H1 (cell line): ENCODE data around the gene MBP. TPM values are rescaled to one million over a fixed set of nuclear protein-coding genes. Genes with fewer than 3 reads are reported as not detected.

Experiments used
- CTCF ChIA-PET: fragments of 300-600 bp; sonication (Branson Sonifier 250); formaldehyde crosslinking; loops from one replicate; lab custom pipeline; 2021; ENCODE audit not compliant: partially characterized antibody; lab: Charles Lee
- POLR2A ChIA-PET: fragments of 300-600 bp; sonication (Branson Sonifier 250); formaldehyde crosslinking; loops from one replicate; lab custom pipeline; 2021; ENCODE audit warnings: inconsistent platforms; ENCODE audit not compliant: partially characterized antibody; lab: Charles Lee
- DNase-seq, 2 experiments: peaks; one replicate each; pipeline versions ENCODE4 v3.0.0 to v3.0.0-alpha.2; 2010 to 2022; ENCODE audit warnings: low spot score in 2 of 2, low read depth in 1 of 2, mixed read lengths in 1 of 2
- FAIRE-seq: peaks from 2 replicates; lab custom pipeline; 2011; peaks lifted over from hg19 to GRCh38; lab: Jason Lieb, UNC
- H2AFZ ChIP-seq: 2 replicates; pipeline ENCODE4 v1.8.1; 2012; ENCODE audit warnings: low read length, inconsistent platforms
- H2AK5ac ChIP-seq: 2 replicates; pipeline ENCODE4 v1.6.1; 2013; ENCODE audit warnings: low read depth, low read length
- H2BK120ac ChIP-seq: replicated peaks from 2 replicates; pipeline ENCODE3; 2013; ENCODE audit warnings: low read depth, low read length, inconsistent platforms
- H2BK12ac ChIP-seq: 2 replicates; pipeline ENCODE4 v1.6.1; 2013; ENCODE audit warnings: low read depth, low read length
- H2BK15ac ChIP-seq: 2 replicates; pipeline ENCODE4 v1.6.1; 2013; ENCODE audit warnings: low read length
- H2BK20ac ChIP-seq: 2 replicates; pipeline ENCODE4 v1.6.1; 2013; ENCODE audit warnings: low read length
- H2BK5ac ChIP-seq: 2 replicates; pipeline ENCODE4 v1.6.1; 2013; ENCODE audit warnings: low read depth, low read length
- H3K14ac ChIP-seq: 2 replicates; pipeline ENCODE4 v1.6.1; 2013; ENCODE audit warnings: inconsistent platforms; ENCODE audit not compliant: insufficient read length
- H3K18ac ChIP-seq: 2 replicates; pipeline ENCODE4 v1.6.1; 2013; ENCODE audit warnings: low read length; ENCODE audit errors: extremely low read depth
- H3K23ac ChIP-seq: 2 replicates; pipeline ENCODE4 v1.6.1; 2013; ENCODE audit warnings: inconsistent platforms; ENCODE audit not compliant: insufficient read length
- H3K23me2 ChIP-seq: 2 replicates; pipeline ENCODE4 v1.6.1; 2013; ENCODE audit warnings: low read depth, low read length
- H3K27ac ChIP-seq: 2 replicates; pipeline ENCODE4 v1.6.1; 2011; ENCODE audit warnings: low read depth, low read length, inconsistent platforms
- H3K27me3 ChIP-seq, 4 experiments: replicated peaks in 1 of 4; 1 replicate in 1 of 4; 2 replicates in 3 of 4; pipeline versions ENCODE4 v1.6.1 to v1.8.1; 2011 to 2013; ENCODE audit warnings: low read length in 3 of 4, mild to moderate bottlenecking in 3 of 4, inconsistent platforms in 2 of 4, mixed read lengths in 2 of 4, moderate library complexity in 1 of 4; ENCODE audit not compliant: control insufficient read depth in 3 of 4, insufficient read depth in 3 of 4; ENCODE audit errors: extremely low read depth in 1 of 4
- H3K36me3 ChIP-seq, 4 experiments: 2 replicates each; pipeline versions ENCODE4 v1.6.1 to v1.8.1; 2011 to 2013; ENCODE audit warnings: mild to moderate bottlenecking in 4 of 4, low read length in 3 of 4, moderate library complexity in 2 of 4, control low read depth in 1 of 4, inconsistent platforms in 1 of 4; ENCODE audit not compliant: insufficient read depth in 4 of 4, control insufficient read depth in 2 of 4
- H3K4ac ChIP-seq: replicated peaks from 2 replicates; pipeline ENCODE3; 2013; ENCODE audit warnings: low read length, low read depth, mixed read lengths, inconsistent platforms; ENCODE audit not compliant: insufficient read length
- H3K4me1 ChIP-seq, 4 experiments: replicated peaks in 1 of 4; 1 replicate in 1 of 4; 2 replicates in 3 of 4; pipeline versions ENCODE4 v1.6.1 to v1.8.1; 2011 to 2013; ENCODE audit warnings: low read length in 3 of 4, inconsistent platforms in 2 of 4, mixed read lengths in 1 of 4; ENCODE audit not compliant: insufficient read depth in 4 of 4, control insufficient read depth in 3 of 4
- H3K4me2 ChIP-seq, 2 experiments: 2 replicates each; pipeline versions ENCODE4 v1.6.1 to v1.8.1; 2011 to 2013; ENCODE audit warnings: low read depth in 2 of 2, low read length in 2 of 2, control low read depth in 1 of 2, inconsistent platforms in 1 of 2, mild to moderate bottlenecking in 1 of 2; ENCODE audit not compliant: insufficient read depth in 1 of 2
- H3K4me3 ChIP-seq, 4 experiments: fragments of 200-600, 300-600 bp in 1 of 4; sonication (generic), shearing (Covaris generic), sonication (Bioruptor Twin) in 1 of 4; 2 replicates each; pipeline versions ENCODE4 v1.5.1 to v1.8.1; 2011 to 2016; ENCODE audit warnings: low read length in 4 of 4, low read depth in 3 of 4, control low read depth in 2 of 4, inconsistent platforms in 2 of 4, mild to moderate bottlenecking in 2 of 4, mixed read lengths in 1 of 4, moderate library complexity in 1 of 4; ENCODE audit not compliant: insufficient read depth in 2 of 4; ENCODE audit errors: extremely low read depth in 1 of 4
- H3K56ac ChIP-seq: replicated peaks from 2 replicates; pipeline ENCODE3; 2013; ENCODE audit warnings: low read depth, mild to moderate bottlenecking, mixed read lengths, low read length, inconsistent platforms; ENCODE audit not compliant: insufficient read length
- H3K79me1 ChIP-seq: 2 replicates; pipeline ENCODE4 v1.6.1; 2013; ENCODE audit warnings: low read depth, low read length, control low read depth
- H3K79me2 ChIP-seq, 2 experiments: 2 replicates each; pipeline versions ENCODE4 v1.6.1 to v1.8.1; 2012 to 2013; ENCODE audit warnings: low read length in 2 of 2, mild to moderate bottlenecking in 2 of 2, inconsistent platforms in 1 of 2; ENCODE audit not compliant: insufficient read depth in 2 of 2, control insufficient read depth in 1 of 2
- H3K9ac ChIP-seq, 4 experiments: replicated peaks in 1 of 4; 1 replicate in 1 of 4; 2 replicates in 3 of 4; pipeline versions ENCODE4 v1.6.1 to v1.8.1; 2011 to 2013; ENCODE audit warnings: low read depth in 3 of 4, low read length in 3 of 4, control low read depth in 2 of 4, mild to moderate bottlenecking in 2 of 4, moderate library complexity in 2 of 4, inconsistent platforms in 1 of 4; ENCODE audit errors: extremely low read depth in 1 of 4
- H3K9me3 ChIP-seq, 2 experiments: 2 replicates each; pipeline versions ENCODE4 v1.6.1 to v1.8.1; 2012 to 2013; ENCODE audit warnings: mild to moderate bottlenecking in 2 of 2, moderate library complexity in 2 of 2, control low read depth in 1 of 2, inconsistent platforms in 1 of 2, low read depth in 1 of 2, low read length in 1 of 2, mixed read lengths in 1 of 2; ENCODE audit not compliant: insufficient read depth in 2 of 2
- H4K20me1 ChIP-seq, 2 experiments: replicated peaks in 1 of 2; 2 replicates each; pipeline versions ENCODE3 to v1.8.1; 2011 to 2013; ENCODE audit warnings: inconsistent platforms in 2 of 2, low read length in 2 of 2, mild to moderate bottlenecking in 1 of 2; ENCODE audit not compliant: insufficient read depth in 2 of 2, control insufficient read depth in 1 of 2
- H4K5ac ChIP-seq: 2 replicates; pipeline ENCODE4 v1.6.1; 2013; ENCODE audit warnings: low read length, low read depth, mixed read lengths, inconsistent platforms; ENCODE audit not compliant: insufficient read length
- H4K8ac ChIP-seq: 2 replicates; pipeline ENCODE4 v1.8.0; 2013; ENCODE audit warnings: mild to moderate bottlenecking, moderate library complexity, low read length, inconsistent platforms; ENCODE audit not compliant: insufficient read depth; ENCODE audit errors: extremely low read depth
- H4K91ac ChIP-seq: replicated peaks from 2 replicates; pipeline ENCODE3; 2013; ENCODE audit warnings: low read length, mixed read lengths, inconsistent platforms; ENCODE audit not compliant: insufficient read length
- CEBPB ChIP-seq: IDR thresholded peaks from 2 replicates; pipeline ENCODE4 v1.6.1; 2012; ENCODE audit warnings: low read depth, low read length
- POU5F1 ChIP-seq: IDR thresholded peaks from 2 replicates; pipeline ENCODE4 v1.6.1; 2011; ENCODE audit warnings: low read depth, mild to moderate bottlenecking, low read length, moderate library complexity
- TEAD4 ChIP-seq: IDR thresholded peaks from 2 replicates; pipeline ENCODE4 v1.6.1; 2012; ENCODE audit warnings: low read depth, low read length, inconsistent platforms, mixed read lengths
- WGBS, 2 experiments: shearing (Covaris generic) in 1 of 2; methylation state at CpG; one replicate each; pipeline versions ENCODE4 v1.1.6 to v1.1.7; 2013 to 2015; ENCODE audit warnings: low lambda C conversion rate in 2 of 2, mixed read lengths in 2 of 2, inconsistent platforms in 1 of 2, low coverage in 1 of 2, missing lambda C conversion rate in 1 of 2; ENCODE audit not compliant: insufficient replicate concordance in 2 of 2, insufficient coverage in 1 of 2, insufficient read length in 1 of 2; ENCODE audit errors: extremely low coverage in 1 of 2, missing lambda C conversion rate in 1 of 2; 5-methylcytosine and 5-hydroxymethylcytosine counted together
- polyA plus RNA-seq, 7 experiments: library from polyadenylated mRNA; depleted of rRNA in 3 of 7; stranded (reverse) in 5 of 7; unstranded in 2 of 7; fragments of >200 nt in 5 of 7; fragments of 200-250 nt in 2 of 7; gene quantifications; 1 replicate in 5 of 7; 2 replicates in 1 of 7; 4 replicates in 1 of 7; pipeline versions ENCODE4 v1.2.1 to v1.2.3, GENCODE V29; 2011 to 2013; ENCODE audit warnings: missing spikeins in 2 of 7, mixed read lengths in 2 of 7
- total RNA-seq: library from RNA; stranded (reverse); fragmentation: NEBNext Ultra II Directional; extraction: Animal tissue kit (Norgen Biotek cat#: 25700); gene quantifications from 2 replicates; pipeline ENCODE4 v1.2.1, GENCODE V29; 2021

Gene MBP
- total and polyA plus RNA-seq, 2 of the 8 experiments (the other 6 are each of a cell fraction or from before 2014, with no cell fraction given), result 7.7 to 19.2 TPM

DNA sequence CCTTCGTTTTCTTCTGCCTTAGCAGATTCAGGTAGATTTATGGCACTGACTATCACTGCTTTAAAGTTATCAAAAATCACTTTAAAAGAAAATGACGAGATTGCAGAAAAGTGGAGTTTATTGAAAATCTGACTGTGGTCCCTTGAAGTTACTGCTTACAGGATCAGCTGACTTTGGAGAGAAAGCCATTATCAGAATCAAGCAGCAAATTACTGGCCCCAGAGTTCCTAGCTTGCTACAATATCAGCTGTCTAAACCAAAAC is 18.5 kb downstream of the MBP start:
- no peak for FAIRE-seq
- no peak for TF ChIP-seq CEBPB
- TF ChIP-seq TEAD4, result no peak
- no peak for TF ChIP-seq POU5F1
- Histone ChIP-seq H4K91ac (no peak overlapping the region), H3K4me1 (peaks cover 0 to 11% (median 3%) of the 10 kb centered on the region in 4 experiments; a peak in 4 of 7 replicates), H2BK15ac (no peak overlapping the region), H3K79me2 (peaks cover 0 to 4% of the 10 kb centered on the region in 2 experiments; a peak in 1 of 4 replicates), H3K9me3 (no peaks in the 10 kb centered on the region), H3K27ac (no peak overlapping the region), H3K36me3 (no peaks in the 10 kb centered on the region), H2BK120ac (no peak overlapping the region), H3K4me3 (no peak overlapping the region), H2BK5ac (no peak overlapping the region), H2AK5ac (no peak overlapping the region), H3K4me2 (no peak overlapping the region), H4K8ac (no peak overlapping the region), H4K20me1 (peaks cover 0 to 5% of the 10 kb centered on the region in 2 experiments), H3K23me2 (peaks cover 5% of the 10 kb centered on the region; the same call in 1 of the 2 replicates), H2BK20ac (no peak overlapping the region), H4K5ac (no peak overlapping the region), H3K9ac (no peak overlapping the region), H3K14ac (no peak overlapping the region), H3K27me3 (no peaks in the 10 kb centered on the region), H3K23ac (no peak overlapping the region), H2AFZ (no peak overlapping the region), H3K79me1 (peaks cover 7% of the 10 kb centered on the region), H2BK12ac (no peak overlapping the region), H3K4ac (no peak overlapping the region), H3K18ac (no peak overlapping the region), H3K56ac (no peak overlapping the region)
- ChIA-PET CTCF (interaction anchor here (0.9 to 1.3 kb wide), 4 partner anchors 10 to 83 kb away, joined by 3 to 5 read pairs (median 4); partner anchors contain the start of gene MBP), POLR2A (no interaction called here)
- no peak for DNase-seq
- 80% methylated on average over 2 of the region's 2 CpGs; no CpG with 5 or more reads in 1 of the 2 experiments for WGBS, 2 experiments
